HCT116 (cell line): ENCODE measurements around the gene COA3. TPM values are rescaled to one million over a fixed set of nuclear protein-coding genes. Genes with fewer than 3 reads are reported as not detected.

ENCODE experiments used
- ATAC-seq: fragments of 200-7000 bp; cut with Tn5 transposase; 2 replicates; pipeline ENCODE4 v1.9.1; 2020; ENCODE audit warnings: mild to moderate bottlenecking, moderate library complexity
- BruUV-seq: library from RNA; stranded (reverse); fragments of 400-500 nt; replicated peaks from 2 replicates; lab custom pipeline; 2021; lab: Mats Ljungman, UMichigan
- CTCF ChIA-PET: fragments of 300-600 bp; sonication (Branson Sonifier 250); formaldehyde crosslinking; loops from one replicate; lab custom pipeline; 2021; ENCODE audit warnings: antibody characterized with exemption; lab: Charles Lee
- POLR2A ChIA-PET: fragments of 300-600, 350-600 bp; sonication (Branson Sonifier 250); formaldehyde crosslinking; loops from one replicate; lab custom pipeline; 2021; ENCODE audit warnings: antibody characterized with exemption; lab: Charles Lee
- RAD21 ChIA-PET, 2 experiments: fragments of 300-600 bp; sonication (Branson Sonifier 250); formaldehyde crosslinking; loops; one replicate each; lab custom pipeline; 2023; ENCODE audit warnings: low total read pairs in 2 of 2; ENCODE audit not compliant: uncharacterized antibody in 2 of 2, unreplicated experiment in 2 of 2, low non-redundant PET in 1 of 2; lab: Charles Lee
- DNase-seq: peaks from one replicate; pipeline ENCODE4 v3.0.0-alpha.2; 2010; ENCODE audit warnings: low read depth, low spot score
- H2AFZ ChIP-seq: fragments of 200-600 bp; shearing (Covaris generic), sonication (generic); 2 replicates; pipeline ENCODE4 v1.6.1; 2017; ENCODE audit warnings: low read depth, mixed run types, mixed read lengths, antibody characterized with exemption, low read length; ENCODE audit not compliant: poor library complexity, severe bottlenecking
- H3K27ac ChIP-seq: 2 replicates; pipeline ENCODE4 v1.5.1; 2012; ENCODE audit warnings: low read depth, low read length
- H3K27me3 ChIP-seq: fragments of 200-600 bp; sonication (generic); 2 replicates; pipeline ENCODE4 v1.6.1; 2016; ENCODE audit warnings: mixed run types, low read length, mixed read lengths; ENCODE audit not compliant: insufficient read depth
- H3K36me3 ChIP-seq, 2 experiments: fragments of 200-500 bp in 1 of 2; fragments of 200-600 bp in 1 of 2; sonication (Bioruptor generic) in 1 of 2; sonication (generic) in 1 of 2; 2 replicates each; pipeline versions ENCODE4 v1.5.1 to v1.6.1; 2014 to 2016; ENCODE audit warnings: low read length in 2 of 2, inconsistent platforms in 1 of 2, mixed read lengths in 1 of 2, mixed run types in 1 of 2; ENCODE audit not compliant: insufficient read depth in 2 of 2, control insufficient read depth in 1 of 2
- H3K4me1 ChIP-seq, 2 experiments: fragments of 200-600 bp in 1 of 2; sonication (generic) in 1 of 2; 2 replicates each; pipeline versions ENCODE4 v1.5.1 to v1.6.1; 2012 to 2017; ENCODE audit warnings: low read length in 2 of 2, inconsistent platforms in 1 of 2, mild to moderate bottlenecking in 1 of 2, mixed read lengths in 1 of 2, mixed run types in 1 of 2, moderate library complexity in 1 of 2; ENCODE audit not compliant: insufficient read depth in 2 of 2, control insufficient read depth in 1 of 2
- H3K4me2 ChIP-seq: fragments of 200-600 bp; sonication (generic); 2 replicates; pipeline ENCODE4 v1.6.1; 2017; ENCODE audit warnings: mixed run types, low read length, mixed read lengths
- H3K4me3 ChIP-seq, 2 experiments: fragments of 200-600 bp in 1 of 2; sonication (generic) in 1 of 2; replicated peaks in 1 of 2; 2 replicates each; pipeline ENCODE4 v1.5.1; 2011 to 2016; ENCODE audit warnings: low read length in 2 of 2, control low read depth in 1 of 2, low read depth in 1 of 2, mild to moderate bottlenecking in 1 of 2, mixed read lengths in 1 of 2, mixed run types in 1 of 2
- H3K79me2 ChIP-seq: fragments of 200-600 bp; sonication (generic); 2 replicates; pipeline ENCODE4 v1.6.1; 2017; ENCODE audit warnings: mild to moderate bottlenecking, mixed run types, low read length, moderate library complexity, mixed read lengths; ENCODE audit not compliant: insufficient read depth
- H3K9ac ChIP-seq: fragments of 200-600 bp; sonication (generic); 2 replicates; pipeline ENCODE4 v1.6.1; 2016; ENCODE audit warnings: low read length, mixed read lengths
- H3K9me2 ChIP-seq: fragments of 200-600 bp; sonication (generic), shearing (Covaris generic); 2 replicates; pipeline ENCODE4 v1.6.1; 2017; ENCODE audit warnings: mixed run types, mild to moderate bottlenecking, moderate library complexity; ENCODE audit not compliant: insufficient read depth
- H3K9me3 ChIP-seq, 2 experiments: fragments of 200-500 bp in 1 of 2; fragments of 200-600 bp in 1 of 2; sonication (Bioruptor generic) in 1 of 2; sonication (generic) in 1 of 2; 2 replicates each; pipeline ENCODE4 v1.6.1; 2014 to 2017; ENCODE audit warnings: low read length in 2 of 2, mixed read lengths in 2 of 2, inconsistent platforms in 1 of 2, low read depth in 1 of 2, mild to moderate bottlenecking in 1 of 2, mixed run types in 1 of 2, moderate library complexity in 1 of 2; ENCODE audit not compliant: control insufficient read depth in 1 of 2, insufficient read depth in 1 of 2
- H4K20me1 ChIP-seq: fragments of 200-600 bp; sonication (generic), shearing (Covaris generic); 2 replicates; pipeline ENCODE4 v1.6.1; 2017; ENCODE audit warnings: mixed run types, mild to moderate bottlenecking, moderate library complexity; ENCODE audit not compliant: insufficient read depth
- ATF3 ChIP-seq: IDR thresholded peaks from 2 replicates; pipeline ENCODE4 v1.6.1; 2012
- CBX3 ChIP-seq: IDR thresholded peaks from 2 replicates; pipeline ENCODE4 v1.6.1; 2012; ENCODE audit warnings: low read depth
- CTCF ChIP-seq, 3 experiments: fragments of 200-600 bp in 1 of 3; sonication (generic) in 1 of 3; IDR thresholded peaks in 2 of 3; conservative IDR thresholded peaks in 1 of 3; 2 replicates each; pipeline ENCODE4 v1.5.1; 2012 to 2017; ENCODE audit warnings: low read depth in 2 of 3, low read length in 2 of 3, antibody characterized with exemption in 1 of 3, borderline replicate concordance in 1 of 3, control low read depth in 1 of 3, mild to moderate bottlenecking in 1 of 3, mixed read lengths in 1 of 3, mixed run types in 1 of 3, moderate library complexity in 1 of 3; ENCODE audit not compliant: insufficient read depth in 1 of 3
- EZH2phosphoT487 ChIP-seq: fragments of 200-600 bp; IDR thresholded peaks from 2 replicates; pipeline ENCODE4 v1.6.1; 2018; ENCODE audit warnings: antibody characterized with exemption, borderline replicate concordance
- FOSL1 ChIP-seq: IDR thresholded peaks from 2 replicates; pipeline ENCODE4 v1.6.1; 2012; ENCODE audit warnings: low read depth
- JUND ChIP-seq: IDR thresholded peaks from 2 replicates; pipeline ENCODE4 v1.6.1; 2012
- MAX ChIP-seq: IDR thresholded peaks from 2 replicates; pipeline ENCODE4 v1.6.1; 2012
- RAD21 ChIP-seq: IDR thresholded peaks from 2 replicates; pipeline ENCODE4 v1.6.1; 2012; ENCODE audit warnings: low read depth, mild to moderate bottlenecking
- SP1 ChIP-seq: IDR thresholded peaks from 2 replicates; pipeline ENCODE4 v1.6.1; 2012; ENCODE audit warnings: low read depth
- TCF7L2 ChIP-seq: IDR thresholded peaks from 2 replicates; pipeline ENCODE4 v1.7.0; 2011; ENCODE audit warnings: borderline replicate concordance, inconsistent platforms; ENCODE audit not compliant: insufficient read depth, insufficient read length; ENCODE audit errors: extremely low read depth
- ZNF274 ChIP-seq: fragments of 200-500 bp; sonication (Bioruptor generic); IDR thresholded peaks from 2 replicates; pipeline ENCODE4 v1.6.1; 2014; ENCODE audit warnings: mild to moderate bottlenecking, low read depth, low read length, inconsistent platforms
- intact Hi-C: fragments of 100-400 bp; cut with micrococcal nuclease; formaldehyde crosslinking; loops from 2 replicates; pipeline ENCODE4 v1.10.0; 2022
- total RNA-seq: library from RNA; stranded (reverse); gene quantifications from one replicate; pipeline ENCODE4 v1.2.1, GENCODE V29; 2021; ENCODE audit not compliant: unreplicated experiment

Gene COA3
- total RNA-seq, 1 experiment from 2014 or later = 37.1 TPM

DNA sequence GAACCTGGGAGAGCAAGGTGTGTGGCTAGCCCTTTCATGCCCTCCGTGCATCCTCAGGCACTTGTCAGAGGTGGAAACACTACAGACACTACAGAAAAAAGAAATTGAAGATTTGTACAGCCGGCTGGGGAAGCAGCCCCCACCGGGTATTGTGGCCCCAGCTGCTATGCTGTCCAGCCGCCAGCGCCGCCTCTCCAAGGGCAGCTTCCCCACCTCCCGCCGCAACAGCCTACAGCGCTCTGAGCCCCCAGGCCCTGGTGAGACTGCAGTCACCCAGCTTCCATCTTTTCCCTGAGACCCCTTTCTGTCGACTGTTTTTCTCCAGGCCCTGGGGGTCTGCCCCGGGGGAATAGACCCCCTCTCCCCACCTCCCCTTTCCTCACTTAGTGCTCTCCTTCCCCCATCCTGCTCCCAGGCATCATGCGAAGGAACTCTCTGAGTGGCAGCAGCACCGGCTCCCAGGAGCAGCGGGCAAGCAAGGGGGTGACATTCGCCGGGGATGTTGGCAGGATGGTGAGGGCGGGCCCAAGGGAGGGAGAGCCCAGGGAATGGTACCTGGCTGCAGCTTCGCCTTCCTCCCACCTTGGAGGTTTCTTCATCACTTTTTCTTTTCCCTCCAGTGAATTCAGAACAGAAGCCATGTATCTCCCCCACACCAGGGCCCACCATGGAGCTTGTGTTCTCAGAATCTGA is 2.3 kb downstream of the COA3 start:
- no peak overlapping the region for H3K9ac ChIP-seq
- H3K36me3 ChIP-seq = no peaks in the 10 kb centered on the region
- RAD21 ChIA-PET = no interaction called here
- CTCF ChIA-PET = no interaction called here
- intact Hi-C loops = no loop called here
- H2AFZ ChIP-seq = no peak overlapping the region
- H3K79me2 ChIP-seq = peaks cover 8% of the 10 kb centered on the region; the same call in 1 of the 2 replicates
- POLR2A ChIA-PET = no interaction called here
- no peaks in the 10 kb centered on the region for H4K20me1 ChIP-seq
- no peaks in the 10 kb centered on the region for H3K9me2 ChIP-seq
- H3K4me3 ChIP-seq = no peak overlapping the region
- no peak for TF ChIP-seq FOSL1
- no peak for TF ChIP-seq SP1
- no peak for TF ChIP-seq RAD21
- no peak for TF ChIP-seq MAX
- TF ChIP-seq CBX3 = no peak
- no peak for TF ChIP-seq TCF7L2
- no peak for TF ChIP-seq JUND
- TF ChIP-seq EZH2phosphoT487 = no peak
- no peak for TF ChIP-seq ZNF274
- no peak for TF ChIP-seq CTCF (IDR thresholded peaks at IDR 0.05 in 2 of 3, conservative IDR thresholded peaks at IDR 0.05 in 1 of 3; ENCODE audit: borderline replicate concordance in 1 of 3, insufficient read depth in 1 of 3, low read depth in 2 of 3, low read length in 2 of 3)
- no peak for TF ChIP-seq ATF3
- no peak overlapping the region for H3K27ac ChIP-seq
- DNase-seq (no peak), ATAC-seq (no peak)
- H3K4me2 ChIP-seq = no peak overlapping the region
- BruUV-seq = no TSS peak
- no peaks in the 10 kb centered on the region for H3K27me3 ChIP-seq
- H3K4me1 ChIP-seq = peaks cover 4 to 9% of the 10 kb centered on the region in 2 experiments; a peak in 2 of 4 replicates
- H3K9me3 ChIP-seq = no peaks in the 10 kb centered on the region
